ENCODE data around the gene CHRD.

DNA sequence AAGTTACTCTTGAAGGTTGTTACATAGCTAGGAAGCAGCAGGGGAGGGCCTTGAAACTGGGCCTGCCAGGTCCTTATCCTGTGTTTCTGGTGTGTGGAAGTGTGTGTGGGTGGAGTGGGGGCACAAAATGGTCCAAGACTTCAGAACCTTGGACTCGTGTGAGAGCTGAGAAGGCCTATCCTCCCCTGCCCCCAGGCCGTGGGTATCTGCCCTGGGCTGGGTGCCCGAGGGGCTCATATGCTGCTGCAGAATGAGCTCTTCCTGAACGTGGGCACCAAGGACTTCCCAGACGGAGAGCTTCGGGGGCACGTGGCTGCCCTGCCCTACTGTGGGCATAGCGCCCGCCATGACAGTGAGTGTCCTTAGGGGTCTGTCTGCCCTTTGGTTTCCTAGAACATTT is 4.5 kb downstream of the CHRD start:
- no peak for TF ChIP-seq CTCF (IDR thresholded peaks at IDR 0.05)
- TF ChIP-seq POLR2AphosphoS5 (IDR thresholded peaks at IDR 0.05): no peak
- TF ChIP-seq POLR2A (IDR thresholded peaks at IDR 0.05): no peak
- TF ChIP-seq EP300 (IDR thresholded peaks at IDR 0.05): no peak
